GM18867 (cell line): ENCODE data around the gene ATG5.
"Not testable (repeated sequence)": the region's sequence is repeated elsewhere in the genome, so short reads cannot be mapped to it uniquely, and the experiment has no call there.

Experiments
- ATAC-seq: cut with Tn5 transposase; IDR thresholded peaks from one replicate; pipeline ENCODE4 v1.9.1; 2021; ENCODE audit warnings: mild to moderate bottlenecking, moderate library complexity; ENCODE audit not compliant: unreplicated experiment

ATG5 gene

GRCh38 chr6:106315765-106316374 lies 9.7 kb downstream of the ATG5 start:
- ATAC-seq: no peak

DNA sequence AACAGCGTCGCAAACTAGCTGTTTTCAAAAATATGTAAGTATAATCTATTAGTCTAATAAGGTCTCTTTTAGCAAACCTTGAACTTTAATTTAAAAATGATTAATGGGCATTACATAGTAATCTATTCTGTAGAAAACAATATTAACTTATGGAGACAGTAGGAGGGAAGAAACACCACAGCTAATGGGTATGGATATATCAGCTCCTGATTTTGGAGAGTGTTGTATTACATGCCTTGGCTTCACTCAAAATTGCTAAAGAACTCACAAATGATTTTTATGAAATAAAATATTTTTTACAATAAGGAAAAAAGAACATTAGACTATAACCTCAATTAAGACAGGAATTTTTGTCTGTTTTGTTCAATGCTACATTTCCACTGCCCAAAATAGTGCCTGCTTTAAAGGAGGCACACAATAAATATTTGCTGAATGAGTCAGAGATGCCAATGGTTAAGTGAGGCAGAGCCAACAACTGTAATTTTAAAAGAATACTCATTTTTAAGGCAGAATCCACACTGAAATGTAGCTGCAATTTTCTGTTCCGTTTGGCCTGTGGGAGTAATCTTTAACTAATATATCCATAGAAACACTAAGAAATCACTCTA lies 15.7 kb downstream of the ATG5 start:
- no peak for ATAC-seq

DNA sequence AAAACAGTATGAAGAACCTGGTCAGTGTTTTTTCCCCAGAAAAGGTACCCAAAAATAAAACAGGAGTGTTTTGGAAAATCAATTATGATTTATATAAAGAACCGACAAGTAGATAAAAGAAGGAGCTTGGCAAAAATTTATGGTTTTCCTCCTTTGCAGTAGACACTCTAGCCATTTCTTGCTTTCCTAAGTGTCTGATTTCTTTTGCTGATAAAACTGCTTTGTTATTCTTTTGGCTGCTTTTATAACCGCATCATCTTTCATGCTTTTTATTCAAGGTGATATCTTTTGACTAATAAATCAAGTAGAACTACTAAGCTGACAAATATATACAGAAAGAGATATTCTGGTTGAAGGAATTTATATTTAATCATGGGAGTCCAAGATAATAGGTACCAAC lies 16.6 kb downstream of the ATG5 start:
- no peak for ATAC-seq

DNA sequence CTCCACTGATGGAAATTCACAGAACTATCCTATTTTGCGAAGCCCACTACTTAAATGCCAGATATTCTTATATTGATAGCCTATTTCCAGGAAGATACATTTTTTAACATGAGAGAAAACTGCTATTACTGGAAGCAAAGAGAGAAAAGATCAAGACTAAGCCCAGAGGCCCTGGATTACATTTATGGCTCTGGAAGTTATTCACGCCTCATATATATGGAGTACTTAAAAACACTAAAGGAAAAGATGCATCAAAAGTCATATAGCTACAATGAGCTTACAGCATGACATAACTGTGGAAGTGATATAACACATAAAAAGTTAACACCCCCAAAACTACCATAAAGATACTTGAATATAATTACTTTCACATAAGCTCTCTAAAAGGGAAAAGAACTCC lies 19.8 kb downstream of the ATG5 start:
- ATAC-seq: no peak

DNA sequence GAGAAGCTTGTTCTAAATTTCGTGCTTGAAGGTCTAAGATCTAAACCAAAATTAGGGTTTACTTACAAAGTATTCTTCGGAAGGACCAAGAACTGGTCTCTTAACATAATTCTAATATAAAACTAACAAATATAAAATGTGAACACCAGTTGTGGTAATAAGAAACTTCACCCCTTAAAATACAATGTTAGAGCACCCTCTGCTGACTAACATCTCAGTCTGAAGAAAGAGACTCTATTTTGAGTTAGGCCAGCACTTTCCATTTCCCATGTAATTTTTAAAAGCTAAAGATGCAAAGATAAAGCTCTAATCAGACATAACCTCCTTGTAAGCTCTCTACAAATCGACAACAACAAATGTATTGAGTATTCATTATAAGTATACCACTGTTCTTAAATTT lies 24.6 kb downstream of the ATG5 start:
- ATAC-seq: no peak

- ATAC-seq: no peak
These were observed 25.4 kb downstream of the ATG5 start for GRCh38 chr6:106300020-106300780.

- ATAC-seq: no peak
These were observed 32.4 kb downstream of the ATG5 start for GRCh38 chr6:106293116-106293515.

DNA sequence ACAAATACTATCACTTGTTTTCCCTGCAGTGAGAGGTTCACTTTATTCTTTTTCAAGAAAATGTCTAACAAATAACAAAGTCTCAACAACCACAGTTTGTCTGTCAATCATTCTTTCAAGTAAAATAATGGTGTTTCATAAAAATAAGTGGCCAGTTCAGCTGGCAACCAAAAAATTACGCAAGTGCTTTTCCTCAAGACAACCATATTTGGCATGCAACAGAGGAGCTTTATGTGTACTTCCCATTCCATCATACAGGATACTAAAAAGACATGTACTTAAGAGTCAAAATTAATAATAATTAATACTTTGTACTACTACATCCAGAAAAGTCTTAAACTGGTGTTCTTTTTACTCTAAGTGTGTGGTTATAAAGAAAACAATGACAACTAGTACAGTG lies 34.6 kb downstream of the ATG5 start:
- no peak for ATAC-seq

DNA sequence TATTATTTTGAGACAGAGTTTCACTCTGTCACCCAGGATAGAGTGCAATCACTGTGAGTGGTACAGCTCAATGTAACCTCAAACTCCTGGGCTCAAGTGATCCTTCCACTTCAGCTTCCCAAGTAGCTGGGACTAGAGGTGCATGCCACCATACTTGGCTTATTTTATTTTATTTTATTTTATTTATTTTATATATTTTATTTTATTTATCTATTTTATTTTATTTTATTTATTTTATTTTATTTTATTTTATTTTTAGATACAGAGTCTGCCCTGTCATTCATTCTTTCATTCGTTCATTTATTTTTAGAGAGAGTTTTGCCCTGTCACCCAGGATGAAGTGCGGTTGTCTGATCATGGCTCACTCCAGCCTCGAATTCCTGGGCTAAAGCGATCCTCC lies 35.5 kb downstream of the ATG5 start:
- ATAC-seq: no peak

DNA sequence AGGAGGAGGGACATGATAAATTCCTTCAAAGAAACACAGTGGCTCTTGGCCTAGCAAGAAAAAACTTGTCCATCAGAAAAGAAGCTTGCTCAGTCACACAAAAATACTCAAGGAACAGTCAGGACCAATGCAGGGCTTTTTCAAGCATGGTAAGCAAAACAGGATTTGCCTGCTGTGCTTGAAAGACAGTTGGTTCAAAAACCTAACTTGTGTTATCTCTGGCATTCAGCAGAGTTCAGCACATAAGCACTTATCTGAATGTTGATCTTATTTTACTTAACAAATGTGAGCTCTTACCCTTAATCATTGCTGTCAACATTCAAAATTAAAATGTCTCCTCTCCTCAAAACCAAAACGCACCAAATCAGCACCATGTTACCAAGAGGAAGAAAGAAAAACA lies 38.3 kb downstream of the ATG5 start:
- ATAC-seq: no peak

DNA sequence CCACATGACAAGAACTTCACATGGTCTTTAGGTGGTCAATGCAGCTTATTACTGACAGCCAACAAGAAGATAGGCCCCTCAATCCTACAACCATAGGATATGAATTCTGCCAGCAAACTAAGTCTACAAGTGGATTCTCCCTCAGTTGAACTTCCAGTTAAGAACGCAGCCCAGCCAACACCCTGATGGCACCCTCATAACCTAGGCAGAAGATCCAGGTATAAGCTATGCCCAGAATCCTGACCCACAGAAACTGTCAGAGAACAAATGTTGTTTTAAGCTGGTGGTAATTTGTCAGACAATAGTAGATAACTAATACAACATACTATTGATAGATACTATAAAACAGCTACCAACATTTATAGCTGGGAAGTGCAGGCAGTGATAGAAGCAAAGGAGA lies 38.8 kb downstream of the ATG5 start:
- no peak for ATAC-seq

GRCh38 chr6:106283481-106283880 lies 42.1 kb downstream of the ATG5 start:
- no peak for ATAC-seq

DNA sequence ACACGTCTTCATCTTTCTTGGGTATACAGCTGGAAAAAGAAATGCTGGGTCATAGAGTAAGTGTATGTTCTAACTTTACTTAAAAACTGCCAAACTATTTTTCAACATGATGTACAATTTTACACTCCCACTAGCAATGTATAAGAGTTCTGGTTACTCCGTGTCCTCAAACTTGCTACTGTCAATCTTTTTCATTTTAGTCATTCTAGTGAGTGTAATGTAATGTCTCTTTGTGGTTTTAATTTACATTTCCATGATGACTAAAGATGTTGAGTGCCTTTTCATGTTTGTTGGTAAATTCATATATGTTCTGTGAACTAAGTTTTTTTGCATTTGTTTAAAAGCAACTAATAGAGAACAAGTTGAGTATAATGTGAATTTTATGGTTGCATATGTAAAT lies 43.9 kb downstream of the ATG5 start:
- ATAC-seq: no peak

DNA sequence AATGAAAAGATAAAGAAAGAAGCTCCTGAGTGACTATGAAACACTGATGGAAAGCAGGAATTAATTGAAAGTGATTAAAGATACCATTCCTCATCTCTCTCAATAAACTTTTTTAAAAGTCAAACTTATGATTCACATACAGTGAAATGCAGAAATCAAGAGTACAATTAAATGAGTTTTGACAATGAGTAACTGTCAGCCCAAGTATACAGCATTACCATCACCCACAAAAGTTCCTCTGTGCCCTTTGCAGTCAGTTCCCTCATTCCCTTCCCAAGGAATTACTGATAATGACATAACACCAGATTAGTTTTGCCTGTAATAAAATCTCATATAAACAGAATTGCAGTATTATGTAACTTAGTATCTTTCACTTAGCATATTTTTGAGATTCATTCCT lies 44.5 kb downstream of the ATG5 start:
- ATAC-seq: no peak

DNA sequence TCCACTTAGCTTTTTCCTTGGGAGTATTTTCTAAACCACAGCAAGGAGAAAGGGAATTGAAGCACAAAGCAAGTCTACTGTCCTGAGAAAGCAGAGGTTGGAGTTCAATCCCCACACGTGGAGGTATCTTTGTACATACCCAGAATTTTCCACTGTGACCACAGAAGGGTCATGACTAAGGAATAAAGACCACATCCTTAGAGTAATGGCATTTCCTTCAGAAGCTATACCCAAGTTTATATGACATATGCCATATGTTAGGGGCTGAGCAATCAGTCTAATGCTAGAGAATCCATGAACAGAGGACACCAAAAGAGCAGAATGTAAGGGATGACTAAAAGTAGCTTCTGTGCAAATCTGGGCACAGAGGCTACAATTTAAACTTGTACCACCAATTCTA lies 46.4 kb downstream of the ATG5 start:
- ATAC-seq: no peak

DNA sequence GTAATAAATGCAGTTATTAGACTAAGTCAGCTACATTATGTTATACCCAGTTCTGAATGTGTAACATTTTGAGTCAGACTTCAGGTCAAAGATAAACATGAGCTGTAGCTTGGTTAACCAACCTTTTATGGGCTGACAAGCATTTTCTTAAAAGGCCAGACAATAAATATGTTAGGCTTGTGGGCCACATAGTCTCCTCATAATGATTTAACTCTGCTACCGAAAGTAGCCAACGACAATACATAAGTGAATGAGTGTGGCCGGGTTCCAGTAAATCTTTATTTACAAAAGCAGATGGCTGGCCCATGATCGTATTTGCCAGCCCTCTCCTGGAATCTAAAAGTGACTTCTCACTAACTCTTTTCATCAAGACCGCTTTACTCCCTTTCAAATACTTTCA lies 49.9 kb downstream of the ATG5 start:
- no peak for ATAC-seq

DNA sequence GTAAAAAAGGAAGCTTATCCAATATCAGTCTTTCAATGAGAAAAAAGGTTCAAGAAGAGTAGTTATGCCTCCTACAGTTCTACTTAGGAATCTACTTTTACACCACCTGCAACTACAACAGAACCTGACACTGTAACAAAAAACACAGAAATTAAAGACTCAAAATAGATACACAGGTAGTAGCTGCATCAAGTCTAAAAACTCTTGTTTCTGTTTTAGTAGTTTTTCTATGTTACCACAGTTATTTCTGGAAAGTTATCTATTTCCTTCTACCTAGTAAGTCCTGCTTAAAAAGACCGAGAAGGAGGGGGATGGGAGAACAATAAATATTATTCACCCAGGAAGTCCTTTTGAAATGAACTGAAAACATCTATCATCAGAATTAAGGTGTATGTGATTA lies 52.5 kb downstream of the ATG5 start:
- ATAC-seq: peak; percentile 78

DNA sequence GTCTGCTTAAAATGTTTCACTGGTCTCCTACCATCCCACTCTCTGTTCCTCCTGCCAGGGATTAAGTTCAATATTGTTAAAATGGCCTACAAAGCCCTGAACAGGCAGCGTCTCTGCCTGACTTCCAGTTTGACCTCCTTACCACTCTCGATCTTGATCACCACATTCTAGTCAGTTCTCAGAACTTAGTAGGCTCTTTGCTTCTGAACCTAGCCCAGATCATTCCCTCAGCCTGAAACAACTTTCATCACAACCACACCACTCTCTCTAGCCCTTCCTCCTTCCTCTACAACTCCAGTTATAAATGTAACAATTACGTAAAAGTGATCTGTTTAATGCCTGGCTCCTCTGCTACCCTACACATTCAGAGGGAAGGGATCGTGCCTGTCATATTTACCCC lies 53.3 kb downstream of the ATG5 start:
- no peak for ATAC-seq

DNA sequence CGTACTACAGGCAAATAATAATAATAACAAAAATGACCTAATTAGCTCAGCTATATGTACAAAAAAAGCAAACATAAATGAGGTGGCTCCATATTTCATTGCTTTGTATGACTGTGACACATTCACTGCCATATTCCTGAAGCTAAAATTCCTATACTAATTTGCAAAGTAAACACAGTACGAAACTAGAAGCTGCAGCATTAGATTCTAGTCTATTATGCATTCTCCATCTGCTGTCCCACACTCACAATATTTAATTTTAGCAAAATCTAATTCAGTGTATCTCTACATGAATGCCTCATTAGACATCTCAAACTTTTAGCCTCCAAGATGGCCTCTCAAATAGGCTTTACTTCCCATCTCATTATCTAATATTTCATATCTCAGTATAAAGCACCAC lies 55.1 kb downstream of the ATG5 start:
- ATAC-seq: no peak

GRCh38 chr6:106269268-106269919 lies 56.2 kb downstream of the ATG5 start:
- ATAC-seq: not testable (repeated sequence)

GRCh38 chr6:106268500-106268899 lies 57.1 kb downstream of the ATG5 start:
- ATAC-seq: not testable (repeated sequence)

GRCh38 chr6:106264433-106264832 lies 61.1 kb downstream of the ATG5 start:
- not testable (repeated sequence) for ATAC-seq
